ENCODE data around the gene CTTNBP2NL. TPM values are rescaled to one million over a fixed set of nuclear protein-coding genes. Genes with fewer than 3 reads are reported as not detected.
"Not testable (repeated sequence)": the region's sequence is repeated elsewhere in the genome, so short reads cannot be mapped to it uniquely, and the experiment has no call there.

The CTTNBP2NL gene
- total and polyA plus RNA-seq, 2 experiments from 2014 or later: 10.2 to 16.4 TPM

DNA sequence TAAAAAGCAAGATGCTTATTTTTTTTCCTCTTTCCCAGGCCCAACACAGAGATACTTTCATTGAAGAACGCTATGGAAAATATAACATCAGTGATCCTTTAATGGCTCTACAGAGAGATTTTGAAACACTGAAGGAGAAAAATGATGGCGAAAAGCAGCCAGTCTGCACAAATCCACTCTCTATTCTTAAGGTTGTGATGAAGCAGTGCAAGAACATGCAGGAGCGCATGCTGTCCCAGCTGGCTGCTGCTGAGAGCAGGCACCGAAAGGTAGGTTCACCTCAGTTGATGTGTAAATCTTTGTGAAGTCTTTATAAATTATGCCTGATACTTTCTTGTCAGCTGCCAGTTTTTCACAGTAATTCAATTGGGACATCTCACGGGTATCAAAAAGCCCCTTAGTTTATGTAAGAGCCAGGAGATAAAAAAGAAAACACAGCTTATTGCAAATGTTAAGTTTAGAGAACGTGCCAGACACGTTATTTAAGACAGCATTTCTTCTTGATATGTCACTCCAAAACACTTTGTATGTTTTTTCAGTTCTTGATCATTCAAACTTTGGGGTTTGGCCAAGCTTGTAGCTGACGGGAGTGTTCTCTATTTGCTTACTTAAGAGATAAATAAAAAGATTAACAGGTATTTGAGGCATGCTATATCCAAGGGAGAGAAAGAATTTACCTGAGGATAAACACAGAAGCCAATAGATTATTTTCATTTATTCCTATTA lies 53.1 kb downstream of the CTTNBP2NL start:
- Histone ChIP-seq H3K79me2 (peaks cover 16% of the 10 kb centered on the region), H3K4me2 (no peak overlapping the region), H3K27me3 (no peaks in the 10 kb centered on the region), H3K27ac (no peak overlapping the region), H2AFZ (no peak overlapping the region), H4K20me1 (ENCODE audit: insufficient read depth, poor library complexity, severe bottlenecking) (no peaks in the 10 kb centered on the region), H3K9me3 (ENCODE audit: low read depth) (no peaks in the 10 kb centered on the region), H3K4me1 (ENCODE audit: insufficient read depth) (no peaks in the 10 kb centered on the region), H3K9me2 (replicated peaks; ENCODE audit: insufficient read depth) (no peaks in the 10 kb centered on the region), H3K36me3 (replicated peaks; ENCODE audit: insufficient read depth, low read depth) (no peaks in the 10 kb centered on the region), H3K4me3 (no peak overlapping the region)
- TF ChIP-seq EZH2 (IDR thresholded peaks at IDR 0.05; ENCODE audit: borderline replicate concordance) (no peak), EZH2phosphoT487 (IDR thresholded peaks at IDR 0.05; ENCODE audit: low read depth, severe bottlenecking, unreplicated experiment) (no peak)
- TF ChIP-seq, protein P1, sequence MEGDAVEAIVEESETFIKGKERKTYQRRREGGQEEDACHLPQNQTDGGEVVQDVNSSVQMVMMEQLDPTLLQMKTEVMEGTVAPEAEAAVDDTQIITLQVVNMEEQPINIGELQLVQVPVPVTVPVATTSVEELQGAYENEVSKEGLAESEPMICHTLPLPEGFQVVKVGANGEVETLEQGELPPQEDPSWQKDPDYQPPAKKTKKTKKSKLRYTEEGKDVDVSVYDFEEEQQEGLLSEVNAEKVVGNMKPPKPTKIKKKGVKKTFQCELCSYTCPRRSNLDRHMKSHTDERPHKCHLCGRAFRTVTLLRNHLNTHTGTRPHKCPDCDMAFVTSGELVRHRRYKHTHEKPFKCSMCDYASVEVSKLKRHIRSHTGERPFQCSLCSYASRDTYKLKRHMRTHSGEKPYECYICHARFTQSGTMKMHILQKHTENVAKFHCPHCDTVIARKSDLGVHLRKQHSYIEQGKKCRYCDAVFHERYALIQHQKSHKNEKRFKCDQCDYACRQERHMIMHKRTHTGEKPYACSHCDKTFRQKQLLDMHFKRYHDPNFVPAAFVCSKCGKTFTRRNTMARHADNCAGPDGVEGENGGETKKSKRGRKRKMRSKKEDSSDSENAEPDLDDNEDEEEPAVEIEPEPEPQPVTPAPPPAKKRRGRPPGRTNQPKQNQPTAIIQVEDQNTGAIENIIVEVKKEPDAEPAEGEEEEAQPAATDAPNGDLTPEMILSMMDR (IDR thresholded peaks at IDR 0.05; ENCODE audit: poor library complexity): no peak
- 73% methylated on average over 8 of the region's 8 CpGs for WGBS (ENCODE audit: low lambda C conversion rate, missing lambda C conversion rate)
- no peak for DNase-seq (ENCODE audit: low spot score)

DNA sequence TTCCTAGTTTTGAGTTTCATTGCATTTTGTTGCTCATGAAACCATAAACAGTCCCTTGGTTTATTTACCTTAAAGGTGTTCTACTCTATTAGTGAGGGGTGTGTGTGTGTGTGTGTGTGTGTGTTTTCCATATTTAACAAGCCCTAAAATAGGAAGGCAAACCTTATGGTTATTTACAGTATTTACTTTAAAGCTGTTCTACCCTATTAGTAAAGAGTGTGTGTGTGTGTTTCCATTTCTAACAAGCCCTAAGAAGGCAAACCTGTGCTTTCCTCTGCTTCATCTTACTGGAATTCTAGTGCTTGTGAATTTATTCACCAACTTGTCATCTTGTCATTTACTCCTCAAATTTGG lies 53.6 kb downstream of the CTTNBP2NL start:
- Histone ChIP-seq H3K27ac (no peak overlapping the region), H3K4me3 (no peak overlapping the region), H3K36me3 (replicated peaks; ENCODE audit: insufficient read depth, low read depth) (no peaks in the 10 kb centered on the region), H3K79me2 (peaks cover 15% of the 10 kb centered on the region), H3K4me2 (no peak overlapping the region), H3K27me3 (no peaks in the 10 kb centered on the region), H2AFZ (no peak overlapping the region), H4K20me1 (ENCODE audit: insufficient read depth, poor library complexity, severe bottlenecking) (no peaks in the 10 kb centered on the region), H3K9me2 (replicated peaks; ENCODE audit: insufficient read depth) (no peaks in the 10 kb centered on the region), H3K4me1 (ENCODE audit: insufficient read depth) (no peaks in the 10 kb centered on the region), H3K9me3 (ENCODE audit: low read depth) (no peaks in the 10 kb centered on the region)
- no peak for DNase-seq (ENCODE audit: low spot score)
- no peak for TF ChIP-seq EZH2 (IDR thresholded peaks at IDR 0.05; ENCODE audit: borderline replicate concordance)
- TF ChIP-seq, protein P1 (IDR thresholded peaks at IDR 0.05; ENCODE audit: poor library complexity): no peak
- no peak for TF ChIP-seq EZH2phosphoT487 (IDR thresholded peaks at IDR 0.05; ENCODE audit: low read depth, severe bottlenecking, unreplicated experiment)

DNA sequence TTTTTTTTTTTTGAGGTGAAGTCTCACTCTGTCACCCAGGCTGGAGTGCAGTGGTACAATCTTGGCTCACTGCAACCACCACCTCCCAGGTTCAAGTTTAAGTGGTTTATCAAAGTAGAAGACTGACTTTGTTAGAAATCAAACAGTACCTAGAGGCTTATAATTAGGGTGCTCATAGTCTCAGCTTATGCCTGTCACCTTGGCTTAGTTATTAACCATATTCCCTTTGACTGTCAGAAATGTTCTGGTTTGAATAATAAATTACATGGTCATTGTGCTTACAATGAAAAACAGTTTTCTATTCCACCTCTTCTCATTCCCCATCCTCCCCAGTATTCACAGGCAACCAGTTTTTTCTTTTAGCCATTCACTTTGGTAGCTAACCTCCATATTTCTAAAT lies 54.8 kb downstream of the CTTNBP2NL start:
- no peaks in the 10 kb centered on the region for H4K20me1 ChIP-seq (ENCODE audit: insufficient read depth, poor library complexity, severe bottlenecking)
- TF ChIP-seq EZH2phosphoT487 (IDR thresholded peaks at IDR 0.05; ENCODE audit: low read depth, severe bottlenecking, unreplicated experiment) (no peak), EZH2 (IDR thresholded peaks at IDR 0.05; ENCODE audit: borderline replicate concordance) (no peak)
- TF ChIP-seq, protein P1 (IDR thresholded peaks at IDR 0.05; ENCODE audit: poor library complexity): no peak
- no peaks in the 10 kb centered on the region for H3K4me1 ChIP-seq (ENCODE audit: insufficient read depth)
- no peaks in the 10 kb centered on the region for H3K36me3 ChIP-seq (replicated peaks; ENCODE audit: insufficient read depth, low read depth)
- H2AFZ ChIP-seq: no peak overlapping the region
- H3K4me2 ChIP-seq: no peak overlapping the region
- H3K79me2 ChIP-seq: peaks cover 4% of the 10 kb centered on the region
- no peak overlapping the region for H3K27ac ChIP-seq
- no peaks in the 10 kb centered on the region for H3K9me2 ChIP-seq (replicated peaks; ENCODE audit: insufficient read depth)
- no peaks in the 10 kb centered on the region for H3K9me3 ChIP-seq (ENCODE audit: low read depth)
- H3K4me3 ChIP-seq: no peak overlapping the region
- no peak for DNase-seq (ENCODE audit: low spot score)
- H3K27me3 ChIP-seq: no peaks in the 10 kb centered on the region

DNA sequence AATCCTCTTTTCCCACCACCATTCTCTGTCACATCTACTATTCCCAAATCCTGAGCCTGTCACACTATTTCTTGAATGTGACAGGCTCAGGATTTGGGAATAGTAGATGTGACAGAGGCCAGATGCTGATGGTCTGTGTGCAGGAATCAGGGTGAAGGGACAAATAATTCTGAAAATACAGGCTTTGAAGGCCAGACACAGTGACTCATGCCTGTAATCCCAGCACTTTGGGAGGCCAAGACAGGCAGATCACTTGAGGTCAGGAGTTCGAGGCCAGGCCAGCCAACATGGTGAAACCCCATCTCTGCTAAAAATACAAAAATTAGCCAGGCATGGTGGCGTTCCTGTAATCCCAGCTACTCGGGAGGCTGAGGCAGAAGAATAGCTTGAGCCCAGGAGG lies 55.3 kb downstream of the CTTNBP2NL start:
- not testable (repeated sequence) for H3K79me2 ChIP-seq; H3K4me2 ChIP-seq; H3K9me2 ChIP-seq (replicated peaks; ENCODE audit: insufficient read depth); H3K36me3 ChIP-seq (replicated peaks; ENCODE audit: insufficient read depth, low read depth); DNase-seq (ENCODE audit: low spot score); H2AFZ ChIP-seq; H3K4me1 ChIP-seq (ENCODE audit: insufficient read depth); H3K9me3 ChIP-seq (ENCODE audit: low read depth); H3K4me3 ChIP-seq; H4K20me1 ChIP-seq (ENCODE audit: insufficient read depth, poor library complexity, severe bottlenecking); H3K27ac ChIP-seq; H3K27me3 ChIP-seq
- WGBS (ENCODE audit: low lambda C conversion rate, missing lambda C conversion rate): 78% methylated on average over 3 of the region's 3 CpGs
